ENCODE results near the gene SLCO3A1. TPM values are rescaled to one million over a fixed set of nuclear protein-coding genes. Genes with fewer than 3 reads are reported as not detected.

The SLCO3A1 gene
- total and polyA plus RNA-seq, 2 of the 8 experiments (the other 6 are each of a cell fraction or from before 2014, with no cell fraction given): 15.1 to 20.4 TPM

- Histone ChIP-seq H2AFZ (ENCODE audit: low read length) (no peak overlapping the region), H2BK12ac (ENCODE audit: low read depth, low read length) (no peak overlapping the region), H2BK5ac (ENCODE audit: low read depth, low read length) (no peak overlapping the region), H3K23me2 (ENCODE audit: low read depth, low read length) (no peaks in the 10 kb centered on the region), H4K20me1 (replicated peaks in 1 of 2; ENCODE audit: control insufficient read depth in 1 of 2, insufficient read depth in 2 of 2, low read length in 2 of 2) (no peaks in the 10 kb centered on the region), H3K23ac (ENCODE audit: insufficient read length) (no peak overlapping the region), H3K4me2 (ENCODE audit: insufficient read depth in 1 of 2, low read depth in 2 of 2, low read length in 2 of 2) (no peak overlapping the region), H2BK15ac (ENCODE audit: low read length) (no peak overlapping the region), H3K4me1 (replicated peaks in 1 of 4; ENCODE audit: control insufficient read depth in 3 of 4, insufficient read depth in 4 of 4, low read length in 3 of 4) (peaks cover 0 to 2% (median 0%) of the 10 kb centered on the region in 4 experiments; a peak in 2 of 7 replicates), H2BK120ac (replicated peaks; ENCODE audit: low read depth, low read length) (no peak overlapping the region), H3K4ac (replicated peaks; ENCODE audit: insufficient read length, low read depth, low read length) (no peak overlapping the region), H2AK5ac (ENCODE audit: low read depth, low read length) (no peak overlapping the region), H4K91ac (replicated peaks; ENCODE audit: insufficient read length, low read length) (no peak overlapping the region), H3K9me3 (ENCODE audit: insufficient read depth in 2 of 2, low read depth in 1 of 2, low read length in 1 of 2) (no peaks in the 10 kb centered on the region), H3K18ac (ENCODE audit: extremely low read depth, low read length) (no peak overlapping the region), H2BK20ac (ENCODE audit: low read length) (no peak overlapping the region), H3K27me3 (replicated peaks in 1 of 4; ENCODE audit: control insufficient read depth in 3 of 4, extremely low read depth in 1 of 4, insufficient read depth in 3 of 4, low read length in 3 of 4) (0 out of 7 replicates have a peak, but pooled peaks cover 0 to 2% (median 0%) of the 10 kb centered on the region in 4 experiments), H3K56ac (replicated peaks; ENCODE audit: insufficient read length, low read depth, low read length) (no peak overlapping the region), H3K79me2 (ENCODE audit: control insufficient read depth in 1 of 2, insufficient read depth in 2 of 2, low read length in 2 of 2) (0 out of 4 replicates have a peak, but pooled peaks cover 0 to 2% of the 10 kb centered on the region in 2 experiments), H3K79me1 (ENCODE audit: low read depth, low read length) (no peaks in the 10 kb centered on the region; the same call in 1 of the 2 replicates), H3K14ac (ENCODE audit: insufficient read length) (no peak overlapping the region), H4K8ac (ENCODE audit: extremely low read depth, insufficient read depth, low read length) (no peak overlapping the region), H3K27ac (ENCODE audit: low read depth, low read length) (no peak overlapping the region), H3K36me3 (ENCODE audit: control insufficient read depth in 2 of 4, insufficient read depth in 4 of 4, low read length in 3 of 4) (no peaks in the 10 kb centered on the region), H4K5ac (ENCODE audit: insufficient read length, low read depth, low read length) (no peak overlapping the region), H3K4me3 (ENCODE audit: extremely low read depth in 1 of 4, insufficient read depth in 2 of 4, low read depth in 3 of 4, low read length in 4 of 4) (no peak overlapping the region), H3K9ac (replicated peaks in 1 of 4; ENCODE audit: extremely low read depth in 1 of 4, low read depth in 3 of 4, low read length in 3 of 4) (no peak overlapping the region)
- 80% methylated on average over 1 of the region's 3 CpGs; no CpG with 5 or more reads in 1 of the 2 experiments for WGBS, 2 experiments (ENCODE audit: extremely low coverage in 1 of 2, insufficient coverage in 1 of 2, insufficient read length in 1 of 2, insufficient replicate concordance in 2 of 2, low coverage in 1 of 2, low lambda C conversion rate in 2 of 2, missing lambda C conversion rate in 1 of 2)
- FAIRE-seq (no peak), DNase-seq (ENCODE audit: low read depth in 1 of 2, low spot score in 2 of 2) (no peak)
- no peak for TF ChIP-seq TAF1 (IDR thresholded peaks at IDR 0.05; ENCODE audit: low read depth, low read length)
- ChIA-PET POLR2A (ENCODE audit: partially characterized antibody) (interaction anchor here (0.7 kb wide), 1 partner anchor 233 kb away, joined by 3 read pairs; no protein-coding TSS in a partner anchor), CTCF (ENCODE audit: partially characterized antibody) (interaction anchor here (1.0 to 2.3 kb wide), 4 partner anchors 22 to 61 kb away, joined by 3 to 10 read pairs (median 4); no protein-coding TSS in a partner anchor)
Measured at GRCh38 chr15:91908391-91908790, 54.9 kb downstream of the SLCO3A1 start.
